AG10803 (cell line): ENCODE results near the gene SLC5A3.

Experiments
- DNase-seq: peaks from one replicate; pipeline ENCODE4 v3.0.0; 2010; ENCODE audit warnings: low read depth
- H3K4me3 ChIP-seq: 2 replicates; pipeline ENCODE4 v1.5.1; 2011; ENCODE audit warnings: mild to moderate bottlenecking, low read length, control low read depth
- CTCF ChIP-seq: conservative IDR thresholded peaks from 2 replicates; pipeline ENCODE4 v1.5.1; 2011; ENCODE audit warnings: mild to moderate bottlenecking, low read length, control low read depth, inconsistent platforms

The SLC5A3 gene

GRCh38 chr21:34071683-34072082, 1.7 kb upstream of the SLC5A3 start:
- no peak for DNase-seq
- TF ChIP-seq CTCF, result no peak
- H3K4me3 ChIP-seq, result no peak overlapping the region

- peak; percentile 15 for DNase-seq
- peak overlapping the region; percentile 55 for H3K4me3 ChIP-seq
- TF ChIP-seq CTCF, result no peak
These were observed 990 bp upstream of the SLC5A3 start for GRCh38 chr21:34072145-34073031.

GRCh38 chr21:34073749-34074282, 438 bp downstream of the SLC5A3 start:
- DNase-seq, result peak; percentile 26
- peak overlapping the region; percentile 80 for H3K4me3 ChIP-seq
- TF ChIP-seq CTCF, result no peak

GRCh38 chr21:34074283-34075090, 1.1 kb downstream of the SLC5A3 start:
- peak overlapping the region; percentile 71 for H3K4me3 ChIP-seq
- peak; percentile 10; the same call in 1 of the 2 replicates for TF ChIP-seq CTCF
- no peak for DNase-seq

GRCh38 chr21:34075091-34075425, 1.7 kb downstream of the SLC5A3 start:
- no peak for TF ChIP-seq CTCF
- peak overlapping the region; percentile 71 for H3K4me3 ChIP-seq
- DNase-seq, result no peak

- H3K4me3 ChIP-seq, result no peak overlapping the region
- TF ChIP-seq CTCF, result no peak
These were observed 2.6 kb downstream of the SLC5A3 start for GRCh38 chr21:34075760-34076660.

More at GRCh38 chr21:34075760-34076660, 2.6 kb downstream of the SLC5A3 start:
- no peak for DNase-seq
